Activated CD4-positive, alpha-beta T cell treated with anti-CD3 and anti-CD28 coated beads, Interleukin-2, amount 10 ng/mL, durations not matched to agents 24 days and 14 days (primary cell): ENCODE results near the gene BSDC1. TPM values are rescaled to one million over a fixed set of nuclear protein-coding genes. Genes with fewer than 3 reads are reported as not detected.

Source experiments
- total RNA-seq: library from RNA; stranded (reverse); gene quantifications from 2 replicates; pipeline ENCODE4 v1.2.3, GENCODE V29; 2022

Gene BSDC1
- total RNA-seq, 1 donor from 2014 or later: 49.5 TPM

Other genes with a start within 250 kb of the BSDC1 start
- 105 and 106 TPM in 2 replicates for gene TXLNA, start 214.8 kb downstream of the BSDC1 start, total RNA-seq
- gene CCDC28B, start 193.8 kb downstream of the BSDC1 start, total RNA-seq: 37.1 and 38.1 TPM in 2 replicates
- gene IQCC, start 188.8 kb downstream of the BSDC1 start, total RNA-seq: 6.1 and 6.4 TPM in 2 replicates
- 0.12 TPM in 1 of 2 replicates, not detected in the other for gene DCDC2B, start 185.4 kb downstream of the BSDC1 start, total RNA-seq
- 10.6 and 10.9 TPM in 2 replicates for gene TMEM234, start 172.1 kb downstream of the BSDC1 start, total RNA-seq
- gene EIF3I, start 172.0 kb downstream of the BSDC1 start, total RNA-seq: 304 and 341 TPM in 2 replicates
- gene FAM167B, start 147.2 kb downstream of the BSDC1 start, total RNA-seq: 0.23 and 0.57 TPM in 2 replicates
- gene LCK, start 143.2 kb downstream of the BSDC1 start, total RNA-seq: 240 and 248 TPM in 2 replicates
- gene HDAC1, start 102.4 kb downstream of the BSDC1 start, total RNA-seq: 181 and 184 TPM in 2 replicates
- gene MARCKSL1, start 58.2 kb downstream of the BSDC1 start, total RNA-seq: 34.8 and 36.6 TPM in 2 replicates
- gene FAM229A, start 32.0 kb downstream of the BSDC1 start, total RNA-seq: 4.2 and 4.4 TPM in 2 replicates
- gene TSSK3, start 31.9 kb downstream of the BSDC1 start, total RNA-seq: 1.0 and 2.3 TPM in 2 replicates
- gene ZBTB8B, start 70.6 kb upstream of the BSDC1 start, total RNA-seq: not detected in 2 replicates
- 0.19 and 0.62 TPM in 2 replicates for gene ZBTB8A, start 145.0 kb upstream of the BSDC1 start, total RNA-seq